H9 (cell line): ENCODE results near the gene NAT16. TPM values are rescaled to one million over a fixed set of nuclear protein-coding genes. Genes with fewer than 3 reads are reported as not detected.

Experiments
- DNase-seq: peaks from one replicate; pipeline ENCODE4 v3.0.0-alpha.2; 2017
- H2AFZ ChIP-seq: one replicate; pipeline ENCODE4 v1.6.1; 2013; ENCODE audit warnings: mild to moderate bottlenecking, low read length, control low read depth, moderate library complexity
- H2AK5ac ChIP-seq: 2 replicates; pipeline ENCODE4 v1.6.1; 2013; ENCODE audit warnings: low read length, control low read depth, mixed read lengths; ENCODE audit not compliant: insufficient read length
- H2BK120ac ChIP-seq: one replicate; pipeline ENCODE4 v1.6.1; 2013; ENCODE audit warnings: low read depth, mild to moderate bottlenecking, low read length, control low read depth, inconsistent platforms; ENCODE audit not compliant: poor library complexity, severe bottlenecking
- H2BK12ac ChIP-seq: 2 replicates; pipeline ENCODE4 v1.6.1; 2013; ENCODE audit warnings: low read length, control low read depth, mixed read lengths, low read depth; ENCODE audit not compliant: insufficient read length
- H2BK15ac ChIP-seq: 2 replicates; pipeline ENCODE4 v1.6.1; 2013; ENCODE audit warnings: low read depth, low read length, control low read depth
- H2BK20ac ChIP-seq: one replicate; pipeline ENCODE4 v1.6.1; 2013; ENCODE audit warnings: low read depth, mild to moderate bottlenecking, low read length, control low read depth, inconsistent platforms; ENCODE audit not compliant: poor library complexity, severe bottlenecking
- H2BK5ac ChIP-seq: 2 replicates; pipeline ENCODE4 v1.6.1; 2013; ENCODE audit warnings: low read length, control low read depth, mixed read lengths; ENCODE audit not compliant: insufficient read length
- H3K14ac ChIP-seq: 2 replicates; pipeline ENCODE4 v1.6.1; 2013; ENCODE audit warnings: low read length, control low read depth; ENCODE audit not compliant: insufficient read depth
- H3K18ac ChIP-seq: 2 replicates; pipeline ENCODE4 v1.6.1; 2013; ENCODE audit warnings: low read depth, mild to moderate bottlenecking, mixed read lengths, low read length, control low read depth; ENCODE audit not compliant: insufficient read length
- H3K23ac ChIP-seq: 2 replicates; pipeline ENCODE4 v1.6.1; 2013; ENCODE audit warnings: low read length, control low read depth, mixed read lengths, low read depth; ENCODE audit not compliant: insufficient read length
- H3K23me2 ChIP-seq: 2 replicates; pipeline ENCODE4 v1.6.1; 2013; ENCODE audit warnings: low read depth, mild to moderate bottlenecking, mixed read lengths, low read length, control low read depth; ENCODE audit not compliant: insufficient read length, poor library complexity, severe bottlenecking
- H3K27ac ChIP-seq: 2 replicates; pipeline ENCODE4 v1.5.1; 2013; ENCODE audit warnings: low read length, control low read depth, mixed read lengths, low read depth; ENCODE audit not compliant: insufficient read length
- H3K27me3 ChIP-seq: 2 replicates; pipeline ENCODE4 v1.6.1; 2013; ENCODE audit warnings: low read length, control low read depth, inconsistent platforms; ENCODE audit not compliant: insufficient read depth
- H3K4ac ChIP-seq: 2 replicates; pipeline ENCODE4 v1.6.1; 2013; ENCODE audit warnings: low read depth, mild to moderate bottlenecking, control low read depth, inconsistent platforms, low read length, moderate library complexity
- H3K4me1 ChIP-seq: 2 replicates; pipeline ENCODE4 v1.6.1; 2013; ENCODE audit warnings: low read length, control low read depth, inconsistent platforms; ENCODE audit not compliant: insufficient read depth
- H3K4me2 ChIP-seq: 2 replicates; pipeline ENCODE4 v1.6.1; 2013; ENCODE audit warnings: low read length, control low read depth, mixed read lengths; ENCODE audit not compliant: insufficient read length, insufficient read depth
- H3K56ac ChIP-seq: 2 replicates; pipeline ENCODE4 v1.6.1; 2013; ENCODE audit warnings: low read depth, mild to moderate bottlenecking, mixed read lengths, low read length, control low read depth; ENCODE audit not compliant: insufficient read length
- H3K79me1 ChIP-seq: 2 replicates; pipeline ENCODE4 v1.6.1; 2013; ENCODE audit warnings: low read depth, mild to moderate bottlenecking, moderate library complexity, low read length, control low read depth, inconsistent platforms; ENCODE audit not compliant: insufficient read depth, poor library complexity, severe bottlenecking
- H3K79me2 ChIP-seq: 2 replicates; pipeline ENCODE4 v1.6.1; 2013; ENCODE audit warnings: low read length, control low read depth, inconsistent platforms; ENCODE audit not compliant: insufficient read depth
- H3K9ac ChIP-seq: 2 replicates; pipeline ENCODE4 v1.6.1; 2013; ENCODE audit warnings: low read length, control low read depth, mixed read lengths; ENCODE audit not compliant: insufficient read length; ENCODE audit errors: extremely low read depth
- H3K9me3 ChIP-seq: one replicate; pipeline ENCODE4 v1.6.1; 2013; ENCODE audit warnings: low read depth, low read length, inconsistent platforms; ENCODE audit not compliant: control insufficient read depth
- H3T11ph ChIP-seq: one replicate; pipeline ENCODE4 v1.6.1; 2013; ENCODE audit warnings: mild to moderate bottlenecking, low read length, control low read depth, inconsistent platforms
- H4K20me1 ChIP-seq: one replicate; pipeline ENCODE4 v1.6.1; 2013; ENCODE audit not compliant: control insufficient read depth, insufficient read length, insufficient read depth
- H4K5ac ChIP-seq: 2 replicates; pipeline ENCODE4 v1.6.1; 2013; ENCODE audit warnings: low read depth, mild to moderate bottlenecking, mixed read lengths, low read length, control low read depth; ENCODE audit not compliant: insufficient read length
- H4K8ac ChIP-seq: replicated peaks from 2 replicates; pipeline ENCODE4 v1.6.1; 2013; ENCODE audit warnings: low read length, control low read depth, mixed read lengths, low read depth; ENCODE audit not compliant: insufficient read length
- H4K91ac ChIP-seq: 2 replicates; pipeline ENCODE4 v1.6.1; 2013; ENCODE audit warnings: low read depth, mild to moderate bottlenecking, moderate library complexity, mixed read lengths, low read length, control low read depth; ENCODE audit not compliant: insufficient read length
- H3K27ac Mint-ChIP-seq, 3 experiments: 2 replicates in 2 of 3; 3 replicates in 1 of 3; pipeline ENCODE4 v1.8.0; 2020 to 2021; ENCODE audit warnings: mixed read lengths in 3 of 3, mild to moderate bottlenecking in 1 of 3, moderate library complexity in 1 of 3
- H3K27me3 Mint-ChIP-seq: 2 replicates; pipeline ENCODE4 v1.8.0; 2021; ENCODE audit warnings: low read depth, mild to moderate bottlenecking, moderate library complexity, mixed read lengths
- H3K36me3 Mint-ChIP-seq, 3 experiments: 2 replicates in 2 of 3; 3 replicates in 1 of 3; pipeline ENCODE4 v1.8.0; 2020 to 2021; ENCODE audit warnings: low read depth in 3 of 3, mixed read lengths in 3 of 3; ENCODE audit not compliant: insufficient read depth in 1 of 3
- H3K4me1 Mint-ChIP-seq, 2 experiments: 2 replicates each; pipeline ENCODE4 v1.8.0; 2020; ENCODE audit warnings: mixed read lengths in 2 of 2
- H3K4me3 Mint-ChIP-seq, 2 experiments: 2 replicates in 1 of 2; 3 replicates in 1 of 2; pipeline ENCODE4 v1.8.0; 2020 to 2021; ENCODE audit warnings: mild to moderate bottlenecking in 2 of 2, mixed read lengths in 2 of 2, moderate library complexity in 1 of 2
- H3K9me3 Mint-ChIP-seq, 2 experiments: 2 replicates in 1 of 2; 3 replicates in 1 of 2; pipeline ENCODE4 v1.8.0; 2020; ENCODE audit warnings: mild to moderate bottlenecking in 2 of 2, mixed read lengths in 2 of 2, moderate library complexity in 1 of 2
- CTCF ChIP-seq: fragments of 200-600 bp; sonication (generic); conservative IDR thresholded peaks from 3 replicates; pipeline ENCODE4 v1.8.0; 2021; ENCODE audit warnings: antibody characterized with exemption, mild to moderate bottlenecking
- WGBS: extraction: QIAGEN DNeasy Blood & Tissue Kit; methylation state at CpG from one replicate; pipeline ENCODE4 v1.1.7; 2013; ENCODE audit warnings: missing lambda C conversion rate, low lambda C conversion rate, mixed read lengths; ENCODE audit not compliant: insufficient read length; ENCODE audit errors: extremely low coverage; 5-methylcytosine and 5-hydroxymethylcytosine counted together
- total RNA-seq: library from RNA; stranded (reverse); gene quantifications from 2 replicates; pipeline ENCODE4 v1.2.1, GENCODE V29; 2021

NAT16 gene
- total RNA-seq, 1 experiment from 2014 or later = 0.50 TPM

DNA sequence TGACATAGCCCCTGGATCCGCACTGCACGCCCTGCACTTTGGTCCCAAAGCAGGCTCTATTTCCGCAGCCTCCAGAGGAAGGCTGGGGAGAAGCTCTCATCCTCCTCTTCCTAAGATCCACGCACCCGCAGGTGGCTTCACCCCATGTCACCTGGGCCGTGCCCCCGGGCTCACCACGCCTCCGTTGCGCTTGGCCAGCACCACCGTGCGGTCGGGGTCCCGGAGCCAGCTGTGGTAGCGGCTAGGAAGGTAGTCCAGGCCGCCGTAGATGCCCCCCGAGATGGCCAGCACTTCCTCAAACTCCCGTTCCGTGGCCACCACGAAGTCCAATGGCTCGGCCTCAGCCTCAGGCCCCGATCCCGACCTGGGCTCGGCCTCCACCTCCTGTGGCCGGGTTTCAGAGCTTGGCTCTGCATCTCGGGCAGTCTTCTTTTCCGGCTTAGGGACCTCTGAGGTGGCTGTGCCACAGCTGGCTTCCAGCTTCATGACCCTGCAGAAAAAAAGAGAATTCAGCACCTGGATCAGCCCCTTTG lies 5.7 kb downstream of the NAT16 start:
- Histone ChIP-seq H4K8ac (no peak overlapping the region), H3K4me2 (peak overlapping the region; percentile 68), H3K14ac (no peak overlapping the region), H3K56ac (no peak overlapping the region), H2AK5ac (no peak overlapping the region), H3K27me3 (peaks cover 69% of the 10 kb centered on the region), H3K79me1 (no peaks in the 10 kb centered on the region), H2AFZ (no peak overlapping the region), H4K91ac (no peak overlapping the region), H2BK15ac (no peak overlapping the region), H3K27ac (no peak overlapping the region), H3K4me1 (peaks cover 3% of the 10 kb centered on the region; the same call in 1 of the 2 replicates), H2BK12ac (no peak overlapping the region), H3T11ph (no peak overlapping the region), H3K9me3 (no peaks in the 10 kb centered on the region), H3K18ac (no peak overlapping the region), H4K5ac (no peak overlapping the region), H3K23ac (no peak overlapping the region), H3K23me2 (peaks cover 35% of the 10 kb centered on the region), H2BK5ac (no peak overlapping the region), H2BK20ac (no peak overlapping the region), H3K4ac (no peak overlapping the region), H3K79me2 (no peaks in the 10 kb centered on the region), H3K9ac (no peak overlapping the region), H4K20me1 (no peaks in the 10 kb centered on the region), H2BK120ac (no peak overlapping the region)
- TF ChIP-seq CTCF = no peak
- Mint-ChIP-seq H3K4me1 (peaks cover 38 to 46% of the 10 kb centered on the region in 2 experiments), H3K9me3 (peaks cover 0 to 2% of the 10 kb centered on the region in 2 experiments; a peak in 2 of 5 replicates), H3K4me3 (peak overlapping the region; percentile 48 to 82), H3K27me3 (peaks cover 100% of the 10 kb centered on the region), H3K27ac (no peak overlapping the region; a peak in 2 of 7 replicates), H3K36me3 (no peaks in the 10 kb centered on the region)
- WGBS = no CpG with 5 or more reads among the region's 28 CpGs
- DNase-seq = peak; percentile 66
